Colon (tissue), 2 donors: Measurements from ENCODE around the gene KIAA0930.
"Not testable (repeated sequence)": the region's sequence is repeated elsewhere in the genome, so short reads cannot be mapped to it uniquely, and the experiment has no call there.

Experiments used
- FAIRE-seq: peaks from 2 replicates; lab custom pipeline; 2012; peaks lifted over from hg19 to GRCh38; lab: Jason Lieb, UNC
- donor health status: control.
- donor health status: control.

The KIAA0930 gene

DNA sequence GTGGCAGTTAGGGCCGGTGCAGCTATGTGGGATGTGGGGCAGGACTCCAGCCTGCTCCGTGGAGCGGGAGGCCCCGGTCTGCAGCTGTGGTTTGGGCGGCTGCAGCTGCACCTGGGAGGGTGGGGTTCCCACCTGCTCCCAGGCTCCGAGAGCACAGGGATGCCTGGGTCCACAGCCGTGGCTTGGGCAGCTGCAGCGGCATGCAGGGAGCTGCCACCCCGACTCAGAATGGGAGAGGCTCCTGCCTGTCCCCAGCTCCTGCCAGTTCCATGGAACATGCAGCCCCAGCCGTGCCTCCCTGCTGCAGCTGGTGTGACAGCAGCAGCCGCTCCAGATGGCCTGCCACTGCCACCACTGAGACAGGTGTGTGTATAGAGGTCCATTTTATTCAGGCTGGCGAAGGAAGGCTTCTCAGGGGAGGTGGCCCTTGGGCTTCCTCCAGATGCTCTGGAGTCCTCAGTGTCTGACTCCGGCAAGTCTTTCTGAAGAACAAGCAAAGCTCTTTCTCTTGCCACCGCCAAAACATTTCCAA, 22.3 kb upstream of the KIAA0930 start:
- no peak for FAIRE-seq

DNA sequence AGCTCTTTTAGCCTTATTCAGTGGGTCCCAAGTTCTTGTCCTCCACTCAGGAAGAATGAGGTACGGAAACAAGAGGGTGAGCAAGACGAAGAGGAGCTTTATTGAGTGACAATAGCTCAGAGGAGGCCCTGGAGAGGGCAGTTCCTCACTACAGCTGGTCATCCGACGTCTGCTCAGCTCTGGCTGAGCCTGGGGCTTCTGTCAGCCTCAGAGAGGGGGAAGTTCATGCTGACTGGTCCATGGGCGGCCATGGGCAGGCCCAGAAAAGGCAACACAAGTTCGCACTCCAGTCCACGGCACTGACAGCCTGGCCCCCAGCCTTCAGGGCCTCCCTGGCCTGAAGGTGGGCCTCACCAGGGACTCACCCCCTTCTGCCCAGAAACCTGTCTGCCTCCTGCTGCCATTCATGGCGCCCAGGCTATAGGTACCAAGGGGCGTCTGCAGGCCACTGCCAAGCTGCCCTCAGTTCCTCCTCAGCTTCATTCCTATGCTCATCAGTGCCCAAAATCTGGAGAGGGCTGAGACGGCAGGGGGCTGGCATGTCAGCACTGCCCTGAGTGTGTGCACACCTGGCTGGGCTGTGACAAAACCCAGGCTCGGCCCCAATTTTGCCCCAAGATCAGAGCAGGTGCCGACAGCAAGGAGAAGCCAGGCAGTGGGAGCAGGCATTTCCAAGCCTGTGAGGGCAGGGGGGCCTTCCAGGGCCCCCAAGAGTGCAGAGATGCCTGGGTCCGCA, 21.7 kb upstream of the KIAA0930 start:
- FAIRE-seq, result no peak

DNA sequence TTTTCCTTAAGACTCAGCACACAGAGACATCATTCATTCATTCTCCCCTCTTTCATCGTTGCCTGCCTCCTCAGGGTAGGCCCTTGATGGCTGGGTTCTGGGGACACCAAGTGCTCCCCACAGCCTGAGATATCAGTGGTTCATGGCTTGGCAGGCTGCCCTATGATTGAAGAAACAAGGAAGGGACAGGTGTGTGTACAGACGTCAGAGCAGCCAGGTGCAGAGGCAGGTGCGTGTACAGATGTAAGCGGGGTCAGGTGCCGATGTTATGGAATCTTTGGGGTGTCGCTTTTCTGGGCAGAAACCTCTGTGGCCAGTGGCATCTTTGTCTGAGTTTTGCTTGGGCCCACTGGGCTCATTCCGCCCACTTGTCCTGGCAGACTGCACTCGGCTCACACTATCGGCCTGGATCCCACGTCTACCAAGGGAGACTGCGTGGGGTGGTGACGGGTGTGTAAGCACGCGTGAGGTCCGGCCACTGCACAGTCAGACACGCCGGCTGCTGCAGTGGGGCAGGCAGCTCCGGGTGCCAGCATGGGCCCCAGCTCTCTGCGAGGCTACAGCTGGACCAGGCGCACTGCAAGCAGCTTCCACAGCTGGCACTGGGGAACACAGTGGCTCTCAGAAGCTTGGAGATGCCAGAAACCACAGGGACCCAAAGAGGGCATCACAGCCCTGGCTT, 20.9 kb upstream of the KIAA0930 start:
- no peak for FAIRE-seq

DNA sequence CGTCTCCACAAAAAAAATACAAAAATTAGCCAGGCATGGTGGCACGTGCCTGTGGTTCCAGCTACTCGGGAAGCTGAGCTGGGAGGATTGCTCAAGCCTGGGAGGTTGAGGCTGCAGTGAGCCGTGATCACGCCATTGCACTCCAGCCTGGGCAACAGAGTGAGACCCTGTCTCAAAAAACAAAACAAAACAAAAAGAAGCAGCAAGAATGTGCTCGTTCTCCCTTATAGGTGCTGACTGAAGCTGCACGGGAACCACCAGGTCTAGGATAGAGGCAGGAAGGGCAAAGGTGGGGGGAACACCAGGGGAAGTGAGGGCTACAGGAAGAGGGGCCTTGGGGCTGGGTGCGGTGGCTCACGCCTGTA, 19.7 kb upstream of the KIAA0930 start:
- not testable (repeated sequence) for FAIRE-seq

DNA sequence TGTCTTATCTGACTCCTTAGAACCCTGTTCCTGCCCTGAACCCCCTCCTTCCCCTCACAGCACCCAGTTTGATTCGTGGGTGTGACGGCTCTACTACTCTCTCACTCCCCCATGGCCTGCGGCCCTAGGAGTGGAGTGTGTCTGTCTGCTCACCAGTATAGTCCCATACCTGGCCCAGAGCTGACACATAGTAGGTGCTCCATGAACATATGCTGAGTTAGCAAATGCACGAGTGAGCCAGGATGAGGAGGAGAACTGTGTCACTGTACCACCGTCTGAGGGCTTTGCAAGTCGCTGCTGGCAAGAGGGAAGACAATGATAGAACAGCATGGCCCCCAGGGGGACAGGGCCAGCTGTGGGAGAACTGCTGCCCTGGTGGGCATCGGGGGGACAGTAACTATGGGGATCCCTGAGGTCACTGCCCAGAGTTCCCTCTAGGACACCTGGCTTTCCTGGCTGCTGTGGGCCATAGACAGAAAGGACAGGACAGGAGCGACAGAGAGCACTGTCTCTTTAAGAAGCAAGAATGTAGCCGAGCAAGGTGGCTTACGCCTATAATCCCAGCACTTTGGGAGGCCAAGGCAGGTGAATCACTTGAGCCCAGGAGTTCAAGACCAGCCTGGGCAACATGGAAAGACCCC, 19.2 kb upstream of the KIAA0930 start:
- FAIRE-seq, result no peak

DNA sequence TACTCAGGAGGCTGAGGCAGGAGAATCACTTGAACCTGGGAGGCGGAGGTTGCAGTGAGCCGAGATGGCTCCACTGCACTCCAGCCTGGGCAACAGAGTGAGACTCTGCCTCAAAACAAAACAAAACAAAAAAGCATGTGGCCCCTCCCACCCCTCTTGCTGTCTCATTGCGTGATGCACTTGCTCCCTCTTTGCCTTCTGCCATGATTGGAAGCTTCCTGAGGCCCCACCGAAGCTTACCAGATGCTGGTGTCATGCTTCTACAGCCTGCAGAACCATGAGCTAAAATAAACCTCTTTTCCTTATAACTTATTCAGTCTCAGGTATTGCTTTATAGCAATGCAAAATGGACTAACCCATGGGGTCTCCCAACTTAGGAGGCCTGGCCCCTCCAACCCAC, 17.2 kb upstream of the KIAA0930 start:
- not testable (repeated sequence) for FAIRE-seq

DNA sequence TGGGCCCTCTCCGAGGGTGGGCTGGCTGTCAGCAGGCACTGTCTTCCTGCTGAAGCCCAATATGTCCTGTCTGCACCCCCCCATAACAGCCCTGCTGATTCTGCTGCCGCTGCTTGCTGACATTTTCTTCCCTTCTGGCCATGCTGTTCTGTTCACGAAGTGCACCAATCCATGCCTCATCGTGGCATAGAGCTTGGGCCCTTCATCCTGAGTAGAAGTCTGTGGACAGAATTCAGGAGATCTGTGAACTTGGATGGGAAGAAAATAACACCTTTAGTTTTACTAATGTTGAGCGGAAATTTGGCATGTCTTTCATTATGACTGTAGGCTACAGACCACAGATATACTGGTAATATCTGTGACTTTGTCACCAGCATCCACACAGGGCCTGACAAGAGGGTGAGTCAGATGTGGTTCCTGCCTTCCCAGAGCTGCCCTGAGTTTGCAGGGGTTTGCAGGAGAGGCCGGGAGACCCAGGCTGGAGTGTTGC, 14.1 kb upstream of the KIAA0930 start:
- no peak for FAIRE-seq

DNA sequence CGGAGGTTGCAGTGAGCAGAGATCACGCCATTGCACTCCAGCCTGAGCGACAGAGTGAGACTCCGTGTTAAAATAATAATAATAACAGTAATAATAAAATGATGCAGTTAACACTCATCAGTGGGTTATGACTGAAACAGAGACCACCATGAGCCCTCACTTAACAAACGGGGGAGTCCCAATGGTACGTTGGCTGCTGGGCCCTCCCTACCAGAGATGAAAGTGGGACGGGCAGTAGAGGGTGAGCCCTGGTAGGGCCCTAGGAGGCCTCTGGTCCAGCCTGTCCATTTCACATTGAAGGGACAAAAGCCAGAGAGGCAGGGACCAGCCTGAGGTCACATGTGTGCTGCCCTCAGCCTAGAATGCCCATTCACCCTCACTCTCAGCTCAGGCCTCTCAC, 13.7 kb upstream of the KIAA0930 start:
- no peak for FAIRE-seq

DNA sequence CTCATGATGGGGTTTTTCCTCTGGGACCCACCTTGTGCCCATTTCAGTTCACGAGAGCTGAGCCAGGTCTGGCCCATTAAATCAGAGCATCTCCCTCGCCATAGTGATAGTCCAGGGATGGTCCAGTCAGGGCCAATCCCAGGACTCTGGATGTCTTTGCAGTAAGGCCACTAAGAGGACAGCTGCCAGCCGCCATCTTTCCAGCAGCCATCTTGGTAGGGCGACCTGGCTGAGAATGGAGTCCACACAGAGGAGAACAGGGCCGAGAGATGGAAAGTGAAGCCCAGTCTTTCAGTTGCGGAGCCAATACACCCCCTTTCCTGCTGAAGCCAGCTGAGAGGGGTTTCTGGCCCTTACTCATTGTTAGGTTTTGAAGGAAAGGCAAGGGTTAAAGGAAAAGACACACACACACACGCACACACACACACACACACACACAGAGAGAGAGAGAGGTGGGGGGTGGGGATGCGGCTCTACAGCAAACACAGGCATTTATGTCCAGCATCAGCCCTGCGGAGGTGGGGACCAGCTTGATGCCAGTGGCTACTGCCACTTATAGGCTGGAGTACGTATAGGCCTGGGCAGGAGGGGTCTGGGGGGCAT, 12.4 kb upstream of the KIAA0930 start:
- FAIRE-seq, result no peak

DNA sequence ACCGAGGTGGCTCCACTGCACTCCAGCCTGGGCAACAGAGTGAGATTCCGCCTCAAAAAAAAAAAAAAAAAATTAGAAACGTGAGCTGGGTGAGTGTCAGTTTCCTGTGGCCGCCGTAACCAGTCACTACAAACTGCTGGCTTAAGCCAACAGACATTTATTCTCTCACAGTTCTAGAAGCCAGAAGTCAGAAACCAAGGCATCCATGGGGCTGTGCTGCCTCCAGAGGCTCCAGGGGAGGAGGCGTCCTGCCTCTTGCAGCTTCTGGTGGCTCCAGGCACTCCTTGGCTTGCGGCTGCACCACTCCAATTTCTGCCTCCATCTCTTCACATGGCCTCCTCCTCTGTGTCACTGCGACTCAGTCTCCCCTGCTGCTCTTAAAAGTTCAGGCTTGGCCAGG, 11.1 kb upstream of the KIAA0930 start:
- no peak for FAIRE-seq

DNA sequence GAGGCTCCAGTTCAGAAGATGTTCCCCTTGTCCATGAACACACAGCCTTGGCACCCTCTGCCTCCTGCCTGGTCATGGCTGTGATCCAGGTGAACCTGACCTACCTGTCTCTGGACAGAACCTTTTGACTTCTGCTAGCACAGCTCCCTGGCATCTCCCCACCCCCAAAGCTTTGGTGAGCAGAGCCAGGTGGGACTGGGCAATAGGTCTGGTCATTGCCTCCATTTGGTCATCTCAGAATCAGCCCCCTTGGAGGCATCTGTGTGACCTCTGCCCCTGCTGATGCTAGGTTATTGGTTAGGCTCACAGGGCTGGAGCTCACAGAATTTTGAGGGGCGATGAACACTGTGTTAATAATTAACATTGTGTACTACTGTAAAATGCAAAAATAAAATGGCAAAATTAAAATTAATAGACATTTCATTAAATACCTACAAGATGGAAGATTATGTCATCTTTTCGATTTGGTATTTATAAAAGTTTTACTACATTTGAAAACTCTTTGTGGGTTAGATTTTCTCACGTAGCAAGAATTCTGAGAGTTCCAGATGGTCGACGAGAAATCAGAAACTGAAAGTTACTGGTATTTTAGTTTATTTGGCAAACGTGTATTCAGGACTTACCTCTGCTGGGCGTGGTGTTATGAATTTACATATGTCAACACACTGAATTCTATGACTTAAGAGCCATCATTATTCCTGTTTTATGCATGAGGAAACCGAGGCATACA, 8.3 kb upstream of the KIAA0930 start:
- FAIRE-seq, result no peak

DNA sequence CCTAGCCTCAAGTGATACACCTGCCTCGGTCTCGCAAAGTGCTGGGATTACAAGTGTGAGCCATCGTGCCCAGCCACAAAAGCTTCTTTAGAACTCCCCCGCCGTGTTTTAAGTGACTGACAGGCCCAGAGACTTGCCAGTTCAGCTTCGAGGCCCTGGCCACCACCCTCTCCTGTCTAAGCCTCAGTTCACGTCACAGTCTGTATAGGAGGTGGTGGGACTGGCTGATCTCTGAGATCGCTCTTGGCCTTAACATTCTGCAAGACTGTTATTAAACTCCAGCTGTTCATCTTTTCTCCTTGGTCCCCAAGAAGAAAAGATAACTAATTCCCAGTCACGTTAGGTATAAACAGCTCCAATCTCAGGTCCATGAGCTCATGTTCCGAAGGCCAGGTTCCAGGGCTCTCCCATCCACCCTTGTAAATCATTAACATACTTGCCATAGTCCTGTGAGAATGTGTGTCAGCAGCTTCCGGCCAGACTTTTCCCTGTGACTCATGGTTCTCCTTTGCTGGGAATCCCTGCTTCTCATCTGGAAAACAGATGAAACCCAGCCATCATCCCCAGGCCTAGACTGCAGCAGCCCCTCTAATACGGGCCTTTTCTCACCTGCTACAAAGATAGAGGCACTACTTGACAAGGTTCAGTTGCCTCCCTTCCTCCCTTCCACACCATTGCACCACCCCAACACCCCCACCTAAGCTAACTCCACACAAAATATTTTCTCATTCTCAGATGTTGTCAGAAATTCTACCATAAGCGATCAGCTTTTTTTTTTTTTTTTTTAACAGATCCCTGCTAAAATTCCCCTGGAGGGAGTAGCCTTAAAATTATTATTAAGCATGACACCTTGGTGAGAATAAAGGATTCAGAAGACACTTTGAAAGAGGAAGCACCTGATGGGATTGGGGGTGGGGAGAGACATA, 5.6 kb upstream of the KIAA0930 start:
- FAIRE-seq, result no peak

DNA sequence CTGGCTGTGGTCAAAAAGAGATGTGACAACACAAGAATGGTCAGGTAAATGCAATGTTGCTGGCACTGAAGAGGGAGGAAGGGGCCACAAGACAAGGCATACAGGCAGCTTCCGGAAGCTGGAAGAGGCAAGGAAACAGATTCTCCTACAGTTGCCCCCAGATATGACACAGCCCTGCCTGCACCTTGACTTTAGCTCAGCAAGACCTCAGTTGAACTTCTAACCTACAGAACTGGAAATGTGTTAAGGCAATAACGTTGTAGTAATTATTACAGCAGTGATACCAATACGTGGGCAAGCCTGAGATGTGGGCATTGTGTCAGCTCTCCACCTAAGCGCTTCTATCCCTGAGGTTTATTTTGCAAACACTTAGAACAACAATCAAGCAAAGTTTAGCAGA, 4.2 kb upstream of the KIAA0930 start:
- FAIRE-seq, result no peak

DNA sequence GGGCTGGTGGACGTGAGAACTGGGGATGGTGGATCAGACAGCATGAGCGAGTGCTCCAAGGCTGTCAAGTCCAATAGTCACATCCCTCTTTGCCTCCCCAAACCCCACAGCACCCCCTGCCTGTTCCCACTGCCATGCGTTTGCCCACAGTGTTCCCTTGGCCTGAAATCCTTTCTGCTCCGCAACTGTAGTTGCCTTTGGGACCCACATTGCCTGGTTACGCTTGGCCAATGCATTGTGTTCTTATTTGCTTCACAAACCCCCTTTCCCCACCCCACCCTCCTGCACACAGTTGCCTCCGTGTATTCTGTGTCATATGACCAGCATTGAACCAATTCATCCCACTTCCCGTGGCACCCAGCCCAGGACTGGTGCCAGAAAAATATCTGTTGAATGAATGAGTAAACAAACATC, 2.1 kb upstream of the KIAA0930 start:
- no peak for FAIRE-seq

DNA sequence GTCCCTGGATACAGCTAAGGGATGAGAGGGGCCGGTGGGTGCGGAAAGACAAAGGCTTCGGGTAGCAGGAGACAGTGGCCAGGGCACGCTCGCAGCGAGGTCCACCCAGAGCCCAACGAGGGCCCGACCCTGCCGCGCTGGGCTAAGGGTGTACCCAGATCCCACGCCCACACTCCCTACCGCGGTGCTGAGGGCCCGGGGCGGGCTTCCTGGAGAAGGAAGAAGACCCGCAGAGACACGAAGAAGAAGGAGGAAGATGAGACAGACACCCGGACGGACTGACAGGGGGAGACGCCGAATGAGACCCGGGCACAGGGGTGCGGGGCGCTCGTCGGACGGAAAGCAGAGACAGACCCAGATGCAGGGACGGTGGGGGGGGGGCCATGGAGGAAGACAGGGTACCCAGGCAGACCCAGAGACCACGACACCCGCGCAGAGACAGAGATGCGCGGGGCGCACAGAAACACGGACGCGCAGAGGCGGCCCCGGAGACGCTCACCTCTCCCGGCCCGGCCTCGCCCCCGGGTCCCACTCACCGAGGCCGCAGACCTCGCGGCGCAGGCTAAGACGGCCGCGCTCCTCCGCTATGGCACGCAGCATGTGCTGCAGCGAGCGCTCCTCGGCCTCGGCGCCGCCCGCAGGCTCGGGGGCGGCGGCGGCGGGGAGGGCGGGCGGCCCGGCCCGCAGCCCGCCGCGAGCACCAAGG, 437 bp downstream of the KIAA0930 start:
- FAIRE-seq, result no peak

DNA sequence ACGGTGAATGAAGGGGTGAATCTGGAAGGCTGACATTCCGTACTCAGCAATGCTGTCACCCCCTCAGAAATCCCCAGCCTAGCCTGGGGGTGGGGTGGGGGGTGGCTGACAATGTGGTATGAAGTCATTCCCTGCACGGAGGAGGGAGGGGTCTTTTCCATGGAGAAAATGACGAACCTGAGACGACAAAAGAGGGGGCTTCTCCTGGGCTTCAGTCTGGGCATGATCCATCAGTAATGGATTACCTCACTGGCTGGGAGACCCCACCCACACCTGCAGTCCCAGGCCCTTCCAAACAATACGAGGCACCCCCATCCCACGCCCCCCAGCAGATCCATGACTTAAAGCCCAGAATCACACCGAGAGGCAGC, 1.0 kb downstream of the KIAA0930 start:
- no peak for FAIRE-seq

DNA sequence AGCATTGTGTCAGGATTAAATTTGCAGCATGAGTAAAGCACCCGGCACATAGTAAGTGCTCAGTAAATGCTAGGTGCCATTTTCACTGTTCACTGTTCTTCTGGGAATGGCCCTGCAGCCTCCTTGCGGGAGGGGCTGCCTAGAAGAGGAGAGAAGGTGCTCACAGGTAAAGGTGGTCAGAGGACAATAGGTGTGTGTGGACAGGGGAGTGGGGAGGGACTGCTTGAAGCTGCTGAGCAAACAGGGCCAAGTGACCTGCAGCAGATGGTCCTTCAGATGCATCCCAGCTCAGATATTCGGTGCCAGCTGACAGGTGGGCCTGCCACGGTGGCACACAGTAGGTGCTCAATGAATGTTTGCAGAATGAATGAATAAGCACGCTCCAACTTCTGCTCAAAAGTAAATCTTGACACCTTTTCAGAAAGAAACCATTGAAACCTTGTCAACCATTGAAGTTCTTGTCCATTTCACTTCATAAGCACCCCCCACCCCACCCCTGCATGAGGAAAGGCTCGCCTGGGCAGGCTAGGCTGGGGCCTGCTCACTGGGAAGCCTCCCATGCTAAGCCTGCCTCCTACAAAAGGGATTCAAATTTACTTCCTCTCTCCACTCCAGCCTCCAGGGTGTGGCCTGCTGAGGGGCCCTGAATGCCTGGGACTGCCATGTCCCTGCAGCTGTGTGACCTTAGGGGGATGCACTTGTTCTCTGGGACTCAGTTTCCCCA, 1.6 kb downstream of the KIAA0930 start:
- FAIRE-seq, result no peak

DNA sequence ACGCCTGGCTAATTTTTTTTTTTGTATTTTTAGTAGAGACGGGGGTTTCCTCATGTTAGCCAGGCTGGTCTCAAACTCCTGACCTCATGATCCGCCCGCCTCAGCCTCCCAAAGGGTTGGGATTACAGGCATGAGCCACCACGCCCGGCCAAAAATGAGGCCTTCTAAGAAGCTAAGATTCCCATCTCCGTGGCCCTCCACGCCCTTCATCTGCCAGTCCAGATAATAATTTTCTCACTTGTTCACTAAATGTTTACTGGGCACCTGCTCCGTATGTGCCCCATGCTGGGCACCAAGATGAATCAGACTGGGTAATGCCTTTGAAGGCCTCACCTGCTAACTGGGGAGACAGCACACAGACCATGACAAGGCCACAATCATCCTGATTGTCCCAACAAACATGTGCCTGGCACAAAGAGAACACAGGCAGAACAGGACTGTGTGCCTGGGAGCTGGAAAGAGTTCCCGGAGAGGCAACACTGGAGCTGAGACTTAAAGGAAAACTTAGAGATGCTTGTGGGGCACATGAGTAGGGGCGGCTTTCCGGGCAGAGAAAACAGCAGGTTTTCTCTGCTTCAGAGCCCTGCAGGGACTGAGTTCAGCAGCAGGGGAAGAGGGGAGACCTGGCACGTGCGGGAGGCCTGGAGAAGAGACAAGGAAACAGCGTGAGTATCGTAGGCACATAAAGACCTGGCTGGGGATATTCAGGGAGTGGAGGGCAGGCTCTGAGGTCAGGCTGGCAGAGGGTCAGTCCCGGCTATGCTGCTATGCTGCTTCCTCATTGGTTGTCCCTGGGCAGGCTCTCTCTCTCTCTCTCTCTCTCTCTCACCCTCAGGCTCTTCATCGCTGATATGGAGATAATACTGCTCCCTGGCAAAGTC, 2.4 kb downstream of the KIAA0930 start:
- FAIRE-seq, result no peak
